GM18519 (cell line): Measurements from ENCODE around the gene GALNT10.

Source experiments
- ATAC-seq: cut with Tn5 transposase; IDR thresholded peaks from one replicate; pipeline ENCODE4 v1.9.1; 2021; ENCODE audit warnings: mild to moderate bottlenecking, moderate library complexity; ENCODE audit not compliant: unreplicated experiment, low FRiP score

Gene GALNT10

GRCh38 chr5:154368041-154368800 lies 177.7 kb downstream of the GALNT10 start:
- ATAC-seq, result no peak

- ATAC-seq, result no peak
Observed at GRCh38 chr5:154369682-154370081, 179.1 kb downstream of the GALNT10 start.

GRCh38 chr5:154370119-154370518 lies 179.6 kb downstream of the GALNT10 start:
- no peak for ATAC-seq

GRCh38 chr5:154370813-154371212 lies 180.3 kb downstream of the GALNT10 start:
- ATAC-seq, result no peak

GRCh38 chr5:154371687-154372086 lies 181.2 kb downstream of the GALNT10 start:
- ATAC-seq, result no peak

- no peak for ATAC-seq
Observed at GRCh38 chr5:154372661-154373060, 182.1 kb downstream of the GALNT10 start.

GRCh38 chr5:154373326-154373725 lies 182.8 kb downstream of the GALNT10 start:
- ATAC-seq, result no peak

- no peak for ATAC-seq
Observed at GRCh38 chr5:154373729-154374179, 183.2 kb downstream of the GALNT10 start.

- no peak for ATAC-seq
Observed at GRCh38 chr5:154374264-154374663, 183.7 kb downstream of the GALNT10 start.

GRCh38 chr5:154375329-154376008 lies 184.9 kb downstream of the GALNT10 start:
- no peak for ATAC-seq

GRCh38 chr5:154376481-154376880 lies 185.9 kb downstream of the GALNT10 start:
- no peak for ATAC-seq

GRCh38 chr5:154377754-154378533 lies 187.4 kb downstream of the GALNT10 start:
- ATAC-seq, result no peak

- no peak for ATAC-seq
Observed at GRCh38 chr5:154380263-154380662, 189.7 kb downstream of the GALNT10 start.

- ATAC-seq, result peak; percentile 99
Observed at GRCh38 chr5:154384480-154385235, 194.1 kb downstream of the GALNT10 start.

GRCh38 chr5:154385236-154385512 lies 194.6 kb downstream of the GALNT10 start:
- ATAC-seq, result no peak

GRCh38 chr5:154386952-154387629 lies 196.6 kb downstream of the GALNT10 start:
- no peak for ATAC-seq

GRCh38 chr5:154388842-154389241 lies 198.3 kb downstream of the GALNT10 start:
- ATAC-seq, result no peak

GRCh38 chr5:154390096-154390495 lies 199.6 kb downstream of the GALNT10 start:
- ATAC-seq, result no peak

- ATAC-seq, result no peak
Observed at GRCh38 chr5:154390746-154391359, 200.3 kb downstream of the GALNT10 start.

- no peak for ATAC-seq
Observed at GRCh38 chr5:154391788-154392187, 201.3 kb downstream of the GALNT10 start.
